ENCODE results near the gene CLPSL2.

The CLPSL2 gene

GRCh38 chr6:35746516-35746915, 29.9 kb upstream of the CLPSL2 start:
- DNase-seq (ENCODE audit: low spot score) = no peak

- DNase-seq (ENCODE audit: low spot score) = no peak
Observed at GRCh38 chr6:35747877-35748276, 28.5 kb upstream of the CLPSL2 start.

- DNase-seq (ENCODE audit: low spot score) = no peak
Observed at GRCh38 chr6:35750557-35750956, 25.8 kb upstream of the CLPSL2 start.

- no peak for DNase-seq (ENCODE audit: low spot score)
Observed at GRCh38 chr6:35751594-35751993, 24.8 kb upstream of the CLPSL2 start.

GRCh38 chr6:35752330-35752729, 24.1 kb upstream of the CLPSL2 start:
- no peak for DNase-seq (ENCODE audit: low spot score)

- DNase-seq (ENCODE audit: low spot score) = no peak
Observed at GRCh38 chr6:35754452-35755277, 21.7 kb upstream of the CLPSL2 start.

- no peak for DNase-seq (ENCODE audit: low spot score)
Observed at GRCh38 chr6:35755278-35755924, 21.0 kb upstream of the CLPSL2 start.

- no peak for DNase-seq (ENCODE audit: low spot score)
Observed at GRCh38 chr6:35757456-35758123, 18.8 kb upstream of the CLPSL2 start.

- DNase-seq (ENCODE audit: low spot score) = no peak
Observed at GRCh38 chr6:35759426-35759825, 17.0 kb upstream of the CLPSL2 start.

- no peak for DNase-seq (ENCODE audit: low spot score)
Observed at GRCh38 chr6:35765739-35766138, 10.7 kb upstream of the CLPSL2 start.

- DNase-seq (ENCODE audit: low spot score) = no peak
Observed at GRCh38 chr6:35769211-35769610, 7.2 kb upstream of the CLPSL2 start.

GRCh38 chr6:35771343-35771627, 5.1 kb upstream of the CLPSL2 start:
- DNase-seq (ENCODE audit: low spot score) = no peak

GRCh38 chr6:35774116-35774794, 2.1 kb upstream of the CLPSL2 start:
- no peak for DNase-seq (ENCODE audit: low spot score)

GRCh38 chr6:35775031-35775430, 1.4 kb upstream of the CLPSL2 start:
- DNase-seq (ENCODE audit: low spot score) = no peak

- no peak for DNase-seq (ENCODE audit: low spot score)
Observed at GRCh38 chr6:35777356-35778102, 1.1 kb downstream of the CLPSL2 start.

GRCh38 chr6:35778437-35778836, 2.0 kb downstream of the CLPSL2 start:
- DNase-seq (ENCODE audit: low spot score) = no peak

GRCh38 chr6:35780719-35781118, 4.3 kb downstream of the CLPSL2 start, which contains the start of gene CLPSL1:
TSS of gene CLPSL1 (plus strand) at chr6:35781019. CDS start at chr6:35781111, 92 bp downstream.
- no peak for DNase-seq (ENCODE audit: low spot score)

GRCh38 chr6:35781290-35781689, 4.9 kb downstream of the CLPSL2 start:
- DNase-seq (ENCODE audit: low spot score) = no peak

GRCh38 chr6:35782424-35782823, 6.0 kb downstream of the CLPSL2 start:
- DNase-seq (ENCODE audit: low spot score) = no peak

GRCh38 chr6:35784200-35784599, 7.8 kb downstream of the CLPSL2 start:
- no peak for DNase-seq (ENCODE audit: low spot score)

GRCh38 chr6:35786272-35786671, 9.9 kb downstream of the CLPSL2 start:
- DNase-seq (ENCODE audit: low spot score) = no peak

GRCh38 chr6:35786810-35787209, 10.4 kb downstream of the CLPSL2 start:
- no peak for DNase-seq (ENCODE audit: low spot score)
